OCI-LY3 (cell line): ENCODE data around the gene MCRIP2.

ENCODE experiments used
- H2AFZ ChIP-seq: fragments of 200-600, 300-600 bp; shearing (Covaris generic); 2 replicates; pipeline ENCODE4 v1.6.0; 2014; ENCODE audit warnings: antibody characterized with exemption, low read depth, low read length
- H3K27ac ChIP-seq: fragments of 200-600, 300-600 bp; sonication (generic); 2 replicates; pipeline ENCODE4 v1.5.1; 2014; ENCODE audit warnings: mild to moderate bottlenecking, low read length, moderate library complexity, mixed read lengths
- H3K27me3 ChIP-seq: fragments of 200-600, 300-600 bp; sonication (generic); 2 replicates; pipeline ENCODE4 v1.6.1; 2014; ENCODE audit warnings: low read depth, low read length, mixed read lengths
- H3K36me3 ChIP-seq: fragments of 200-600, 300-600 bp; sonication (generic); replicated peaks from 2 replicates; pipeline ENCODE3; 2014; ENCODE audit warnings: low read depth, low read length, mixed read lengths
- H3K4me1 ChIP-seq: fragments of 300-600, 200-600 bp; sonication (generic); 2 replicates; pipeline ENCODE4 v1.6.1; 2014; ENCODE audit warnings: low read length, mixed read lengths
- H3K4me2 ChIP-seq: fragments of 200-600, 300-600 bp; sonication (generic); 2 replicates; pipeline ENCODE4 v1.6.1; 2014; ENCODE audit warnings: low read length, mixed read lengths
- H3K4me3 ChIP-seq: fragments of 300-600, 200-600 bp; sonication (generic); 2 replicates; pipeline ENCODE4 v1.5.1; 2014; ENCODE audit warnings: antibody characterized with exemption, mild to moderate bottlenecking, low read length, moderate library complexity
- H3K79me2 ChIP-seq: fragments of 300-600, 200-600 bp; shearing (Covaris generic); 2 replicates; pipeline ENCODE4 v1.6.1; 2014; ENCODE audit warnings: mild to moderate bottlenecking, low read length, mixed read lengths
- H3K9ac ChIP-seq: fragments of 300-600, 200-600 bp; shearing (Covaris generic); 2 replicates; pipeline ENCODE4 v1.6.0; 2014; ENCODE audit warnings: mild to moderate bottlenecking, low read length, moderate library complexity
- H3K9me3 ChIP-seq: fragments of 200-600, 300-600 bp; shearing (Covaris generic); 2 replicates; pipeline ENCODE4 v1.6.1; 2014; ENCODE audit warnings: low read length, mixed read lengths; ENCODE audit not compliant: insufficient read depth
- H4K20me1 ChIP-seq: fragments of 200-600, 300-600 bp; sonication (generic); 2 replicates; pipeline ENCODE4 v1.6.1; 2016; ENCODE audit warnings: low read length, mixed read lengths; ENCODE audit not compliant: insufficient read depth
- CTCF ChIP-seq: fragments of 200-600, 300-600 bp; sonication (generic); IDR thresholded peaks from 2 replicates; pipeline ENCODE4 v1.5.1; 2014; ENCODE audit warnings: antibody characterized with exemption, low read length, low read depth
- EZH2phosphoT487 ChIP-seq: fragments of 200-600 bp; shearing (Covaris generic); IDR thresholded peaks from 2 replicates; pipeline ENCODE4 v1.6.1; 2018; ENCODE audit warnings: antibody characterized with exemption, mixed run types, low read depth

Gene MCRIP2

GRCh38 chr16:631808-632358, 9.7 kb upstream of the MCRIP2 start:
- peaks cover 12% of the 10 kb centered on the region for H3K36me3 ChIP-seq
- peaks cover 16% of the 10 kb centered on the region for H3K79me2 ChIP-seq

GRCh38 chr16:632486-633335, 8.9 kb upstream of the MCRIP2 start:
- Histone ChIP-seq H3K4me1 (peaks cover 10% of the 10 kb centered on the region), H3K4me3 (no peak overlapping the region), H3K27me3 (no peaks in the 10 kb centered on the region), H3K36me3 (peaks cover 12% of the 10 kb centered on the region), H2AFZ (no peak overlapping the region), H4K20me1 (peaks cover 10% of the 10 kb centered on the region; the same call in 1 of the 2 replicates), H3K27ac (no peak overlapping the region), H3K9me3 (no peaks in the 10 kb centered on the region), H3K79me2 (peaks cover 16% of the 10 kb centered on the region), H3K4me2 (no peak overlapping the region), H3K9ac (no peak overlapping the region)
- TF ChIP-seq CTCF (no peak), EZH2phosphoT487 (no peak)

More at GRCh38 chr16:631808-632358, 9.7 kb upstream of the MCRIP2 start:
- Histone ChIP-seq H3K27ac (no peak overlapping the region), H4K20me1 (peaks cover 10% of the 10 kb centered on the region; the same call in 1 of the 2 replicates), H3K9ac (no peak overlapping the region), H3K4me1 (peaks cover 7% of the 10 kb centered on the region), H3K4me2 (no peak overlapping the region), H3K27me3 (no peaks in the 10 kb centered on the region), H3K4me3 (no peak overlapping the region), H2AFZ (no peak overlapping the region), H3K9me3 (no peaks in the 10 kb centered on the region)
- TF ChIP-seq EZH2phosphoT487 = no peak
- no peak for TF ChIP-seq CTCF

- Histone ChIP-seq H3K79me2 (peaks cover 16% of the 10 kb centered on the region), H3K9ac (no peak overlapping the region), H3K27me3 (no peaks in the 10 kb centered on the region), H4K20me1 (peaks cover 10% of the 10 kb centered on the region; the same call in 1 of the 2 replicates), H2AFZ (no peak overlapping the region), H3K4me1 (peaks cover 10% of the 10 kb centered on the region), H3K36me3 (peaks cover 12% of the 10 kb centered on the region), H3K4me3 (no peak overlapping the region), H3K27ac (no peak overlapping the region), H3K9me3 (no peaks in the 10 kb centered on the region), H3K4me2 (no peak overlapping the region)
- TF ChIP-seq CTCF = no peak
- no peak for TF ChIP-seq EZH2phosphoT487
These were observed 8.1 kb upstream of the MCRIP2 start for GRCh38 chr16:633336-634050.
